NOMO-1 treated with dmso at 0.1 percent for 144 hours (cell line): Measurements from ENCODE around the gene PIGV.
"Not testable (repeated sequence)": the region's sequence is repeated elsewhere in the genome, so short reads cannot be mapped to it uniquely, and the experiment has no call there.

Source experiments
- DNase-seq: peaks from one replicate; lab custom pipeline; 2025; ENCODE audit not compliant: unreplicated experiment; lab: John Stamatoyannopoulos, UW

Gene PIGV

GRCh38 chr1:26832249-26832960, 44.7 kb downstream of the PIGV start:
- DNase-seq, result no peak

- DNase-seq, result no peak
Measured at GRCh38 chr1:26833432-26834405, 46.0 kb downstream of the PIGV start.

GRCh38 chr1:26837665-26838064, 49.9 kb downstream of the PIGV start:
- not testable (repeated sequence) for DNase-seq

GRCh38 chr1:26838474-26839338, 51.0 kb downstream of the PIGV start:
- no peak for DNase-seq

- no peak for DNase-seq
Measured at GRCh38 chr1:26839339-26839722, 51.6 kb downstream of the PIGV start.

- no peak for DNase-seq
Measured at GRCh38 chr1:26839779-26840178, 52.0 kb downstream of the PIGV start.

- no peak for DNase-seq
Measured at GRCh38 chr1:26844424-26845196, 56.9 kb downstream of the PIGV start.

- DNase-seq, result not testable (repeated sequence)
Measured at GRCh38 chr1:26847826-26848225, 60.1 kb downstream of the PIGV start.
